ENCODE results near the gene HSPG2.

The HSPG2 gene

GRCh38 chr1:21896652-21897532 is 40.2 kb downstream of the HSPG2 start:
- DNase-seq, result no peak

GRCh38 chr1:21896026-21896425 is 41.1 kb downstream of the HSPG2 start:
- no peak for DNase-seq

- no peak for DNase-seq
Measured at GRCh38 chr1:21894034-21894881, 42.9 kb downstream of the HSPG2 start.

- no peak for DNase-seq
Measured at GRCh38 chr1:21893046-21893805, 43.9 kb downstream of the HSPG2 start.

GRCh38 chr1:21891621-21892479 is 45.3 kb downstream of the HSPG2 start:
- no peak for DNase-seq

GRCh38 chr1:21891081-21891480 is 46.0 kb downstream of the HSPG2 start:
- DNase-seq, result no peak

- DNase-seq, result no peak
Measured at GRCh38 chr1:21888500-21888899, 48.6 kb downstream of the HSPG2 start.

GRCh38 chr1:21887796-21888195 is 49.3 kb downstream of the HSPG2 start:
- no peak for DNase-seq

- no peak for DNase-seq
Measured at GRCh38 chr1:21887216-21887736, 49.8 kb downstream of the HSPG2 start.

GRCh38 chr1:21886486-21887215 is 50.5 kb downstream of the HSPG2 start:
- DNase-seq, result no peak

- DNase-seq, result no peak
Measured at GRCh38 chr1:21885236-21886037, 51.7 kb downstream of the HSPG2 start.

GRCh38 chr1:21884456-21885235 is 52.5 kb downstream of the HSPG2 start:
- DNase-seq, result no peak

GRCh38 chr1:21882721-21883415 is 54.2 kb downstream of the HSPG2 start:
- DNase-seq, result no peak

- DNase-seq, result no peak
Measured at GRCh38 chr1:21881250-21881649, 55.9 kb downstream of the HSPG2 start.

GRCh38 chr1:21880619-21880970 is 56.5 kb downstream of the HSPG2 start:
- DNase-seq, result no peak

GRCh38 chr1:21879928-21880618 is 57.0 kb downstream of the HSPG2 start:
- no peak for DNase-seq

GRCh38 chr1:21878840-21879478 is 58.2 kb downstream of the HSPG2 start:
- DNase-seq, result no peak

All from activated naive CD4-positive, alpha-beta T cell treated with Interleukin-2 at 50 U/mL for 16 hours (primary cell).